Heart left ventricle (tissue), 16 donors: ENCODE results near the gene FASN. TPM values are rescaled to one million over a fixed set of nuclear protein-coding genes. Genes with fewer than 3 reads are reported as not detected.

Experiments
- ATAC-seq, 4 donors: fragments of 200-7000 bp; cut with Tn5 transposase; one replicate each; pipeline ENCODE4 v1.9.1; 2020 to 2022; ENCODE audit warnings: moderate library complexity in 4 of 4, mild to moderate bottlenecking in 3 of 4, moderate number of reproducible peaks in 1 of 4
- DNase-seq, 5 donors: peaks; one replicate each; pipeline ENCODE4 v3.0.0-alpha.2; 2020
- H3K27ac ChIP-seq, 12 donors: fragments of 200-600 bp; sonication (generic) in 4 of 12; one replicate each; pipeline versions ENCODE4 v1.5.0 to v1.8.0; 2016 to 2022; ENCODE audit warnings: mild to moderate bottlenecking in 2 of 12
- H3K27me3 ChIP-seq, 9 donors: fragments of 200-600 bp; sonication (generic) in 2 of 9; one replicate each; pipeline versions ENCODE4 v1.5.1 to v1.8.0; 2016 to 2022; ENCODE audit warnings: mild to moderate bottlenecking in 3 of 9
- H3K36me3 ChIP-seq, 9 donors: fragments of 200-600 bp; sonication (generic) in 2 of 9; one replicate each; pipeline versions ENCODE4 v1.5.0 to v1.8.0; 2018 to 2022; ENCODE audit warnings: mild to moderate bottlenecking in 2 of 9
- H3K4me1 ChIP-seq, 12 donors: fragments of 200-600 bp; sonication (generic) in 4 of 12; one replicate each; pipeline versions ENCODE4 v1.5.0 to v1.8.0; 2016 to 2022; ENCODE audit warnings: mild to moderate bottlenecking in 3 of 12
- H3K4me3 ChIP-seq, 12 donors: fragments of 200-600 bp; sonication (generic) in 4 of 12; one replicate each; pipeline versions ENCODE4 v1.5.0 to v1.8.0; 2017 to 2022; ENCODE audit warnings: mild to moderate bottlenecking in 9 of 12, moderate library complexity in 4 of 12
- H3K9me3 ChIP-seq, 12 donors: fragments of 200-600 bp; sonication (generic) in 4 of 12; one replicate each; pipeline versions ENCODE4 v1.5.0 to v1.8.0; 2016 to 2022; ENCODE audit warnings: mild to moderate bottlenecking in 1 of 12
- POLR2A ChIP-seq, 2 donors: fragments of 450-650 bp; IDR thresholded peaks; one replicate each; pipeline ENCODE4 v1.6.1; 2017; ENCODE audit warnings: antibody characterized with exemption in 2 of 2, mild to moderate bottlenecking in 2 of 2, moderate library complexity in 2 of 2
- WGBS, 4 donors: extraction: QIAGEN DNeasy Blood & Tissue Kit in 2 of 4; methylation state at CpG; one replicate each; pipeline versions ENCODE4 v1.1.5 to v1.1.7; 2013 to 2018; 5-methylcytosine and 5-hydroxymethylcytosine counted together
- intact Hi-C, 10 donors: fragments of 100-400 bp; cut with DNase I; formaldehyde crosslinking; loops; one replicate each; pipeline versions ENCODE4 v1.11.1 to v1.14.2; 2022
- polyA plus RNA-seq, 2 donors: library from polyadenylated mRNA; stranded (reverse); fragments of 200-250 nt; gene quantifications; one replicate each; pipeline ENCODE4 v1.2.3, GENCODE V29; 2013
- total RNA-seq, 9 donors: library from RNA; depleted of rRNA in 2 of 9; stranded (reverse); fragments of >200 nt in 2 of 9; fragmentation: NEBNext Ultra II Directional in 3 of 9; extraction: Animal tissue kit (Norgen Biotek cat#: 25700) in 3 of 9; gene quantifications; one replicate each; pipeline versions ENCODE4 v1.1.0 to v1.2.4, GENCODE V29; 2016 to 2023
- TF ChIP-seq, protein P1 (sequence below), 12 donors: fragments of 200-600 bp; sonication (generic) in 4 of 12; IDR thresholded peaks; one replicate each; pipeline versions ENCODE4 v1.5.0 to v1.8.0; 2018 to 2022; ENCODE audit warnings: antibody characterized with exemption in 12 of 12, mild to moderate bottlenecking in 5 of 12
- donor health status: ischemic (EF 13 %, LVEDD 7.1; RV severe dilation, severe dysfunction).
- donor health status: healthy with polysubstance abuse.
- donor health status: DM: no; HTN: yes; CAD: no.
- donor health status: DM: no; HTN: no; CAD: no.
- donor health status: ischemic (EF 25% LVEDD 6.9; RV normal size, moderate dysfunction).
- donor health status: ischemic (EF 25% LVEDD 5.7; RV mildly dilated, moderate dysfunction).
- donor health status: healthy.
- donor health status: DM: yes; HTN: yes; CAD: no.
- donor health status: ischemic (EF 35%, LVEDD 5.7; RV mildly dilated, moderate dysfunction).
- donor health status: nonischemic (EF 11% LVEDD 7.7; RV severe dilation, severe dysfunction).
- donor health status: DM: yes; HTN: yes; CAD: no.
- donor health status: PGD.
- donor health status: ischemic (EF 29% LVEDD 5.4; RV normal size, mild dysfunction).
- donor health status: nonischemic (EF 23%, LVEDD 6.1; RV moderate dilation, normal function).

FASN gene
- total and polyA plus RNA-seq, 11 donors, result 6.9 to 103 (median 18.9) TPM

DNA sequence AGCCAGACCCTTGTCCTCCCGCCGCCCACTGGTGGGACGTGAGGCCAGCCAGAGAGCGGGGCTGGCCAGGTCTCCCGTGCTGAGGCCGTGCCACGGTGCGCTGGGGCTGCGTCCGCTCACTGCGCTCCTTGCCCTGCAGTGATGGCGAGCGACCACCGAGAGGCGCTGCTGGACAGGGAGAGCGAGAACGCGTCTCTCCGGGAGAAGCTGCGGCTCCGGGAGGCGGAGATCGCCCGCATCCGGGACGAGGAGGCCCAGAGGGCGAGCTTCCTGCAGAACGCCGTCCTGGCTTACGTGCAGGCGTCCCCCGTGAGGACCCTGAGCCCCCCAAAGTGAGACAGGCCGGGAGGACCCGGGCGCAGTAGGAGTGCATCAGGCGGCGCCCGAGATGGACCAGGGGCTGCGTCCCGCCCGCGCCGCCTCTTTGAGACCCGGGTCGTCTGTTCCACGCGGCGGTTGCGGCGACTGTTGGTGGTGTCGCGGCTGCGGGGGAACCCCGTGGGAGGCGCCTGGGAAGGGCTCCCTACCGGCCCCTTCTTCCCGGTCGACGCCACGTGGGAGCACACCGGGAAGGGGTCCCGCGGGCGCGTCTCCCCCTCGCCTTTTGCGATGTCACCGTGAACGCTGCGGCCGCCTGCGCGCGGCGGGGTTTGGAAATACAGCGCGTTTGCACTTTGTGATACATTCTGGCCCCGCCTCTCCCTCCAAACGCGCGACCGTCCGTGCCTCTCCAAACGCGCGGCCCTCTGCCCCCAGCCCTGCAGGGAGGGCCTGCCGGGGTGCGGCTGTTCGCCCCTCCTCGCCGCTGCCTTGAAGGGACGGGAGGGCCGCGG is 67.3 kb downstream of the FASN start:
- Histone ChIP-seq H3K27me3 (peaks cover 0 to 9% (median 0%) of the 10 kb centered on the region in 9 donors), H3K9me3 (no peaks in the 10 kb centered on the region), H3K4me1 (peaks cover 0 to 37% (median 16%) of the 10 kb centered on the region in 12 donors), H3K36me3 (peaks cover 0 to 5% (median 0%) of the 10 kb centered on the region in 9 donors), H3K4me3 (peak overlapping the region; percentile 23 to 62 (median 52)), H3K27ac (peak overlapping the region in 2 of 12 donors; percentile 3 to 50)
- TF ChIP-seq, protein P1, sequence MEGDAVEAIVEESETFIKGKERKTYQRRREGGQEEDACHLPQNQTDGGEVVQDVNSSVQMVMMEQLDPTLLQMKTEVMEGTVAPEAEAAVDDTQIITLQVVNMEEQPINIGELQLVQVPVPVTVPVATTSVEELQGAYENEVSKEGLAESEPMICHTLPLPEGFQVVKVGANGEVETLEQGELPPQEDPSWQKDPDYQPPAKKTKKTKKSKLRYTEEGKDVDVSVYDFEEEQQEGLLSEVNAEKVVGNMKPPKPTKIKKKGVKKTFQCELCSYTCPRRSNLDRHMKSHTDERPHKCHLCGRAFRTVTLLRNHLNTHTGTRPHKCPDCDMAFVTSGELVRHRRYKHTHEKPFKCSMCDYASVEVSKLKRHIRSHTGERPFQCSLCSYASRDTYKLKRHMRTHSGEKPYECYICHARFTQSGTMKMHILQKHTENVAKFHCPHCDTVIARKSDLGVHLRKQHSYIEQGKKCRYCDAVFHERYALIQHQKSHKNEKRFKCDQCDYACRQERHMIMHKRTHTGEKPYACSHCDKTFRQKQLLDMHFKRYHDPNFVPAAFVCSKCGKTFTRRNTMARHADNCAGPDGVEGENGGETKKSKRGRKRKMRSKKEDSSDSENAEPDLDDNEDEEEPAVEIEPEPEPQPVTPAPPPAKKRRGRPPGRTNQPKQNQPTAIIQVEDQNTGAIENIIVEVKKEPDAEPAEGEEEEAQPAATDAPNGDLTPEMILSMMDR (IDR thresholded peaks at IDR 0.05), result peak; percentile 86 to 98 (median 95)
- TF ChIP-seq POLR2A (IDR thresholded peaks at IDR 0.05), result no peak
- WGBS, 4 donors, result 1 to 2% (median 1%) methylated on average over 39 to 94 of the region's 94 CpGs
- intact Hi-C loops, result loop anchor here in 9 of 10 donors (1.0 to 10.0 kb wide), 8 partner anchors 74 to 294 kb away; no protein-coding TSS in a partner anchor
- peak; percentile 43 to 89 (median 79) for ATAC-seq
- DNase-seq, result peak; percentile 79 to 94 (median 85)

DNA sequence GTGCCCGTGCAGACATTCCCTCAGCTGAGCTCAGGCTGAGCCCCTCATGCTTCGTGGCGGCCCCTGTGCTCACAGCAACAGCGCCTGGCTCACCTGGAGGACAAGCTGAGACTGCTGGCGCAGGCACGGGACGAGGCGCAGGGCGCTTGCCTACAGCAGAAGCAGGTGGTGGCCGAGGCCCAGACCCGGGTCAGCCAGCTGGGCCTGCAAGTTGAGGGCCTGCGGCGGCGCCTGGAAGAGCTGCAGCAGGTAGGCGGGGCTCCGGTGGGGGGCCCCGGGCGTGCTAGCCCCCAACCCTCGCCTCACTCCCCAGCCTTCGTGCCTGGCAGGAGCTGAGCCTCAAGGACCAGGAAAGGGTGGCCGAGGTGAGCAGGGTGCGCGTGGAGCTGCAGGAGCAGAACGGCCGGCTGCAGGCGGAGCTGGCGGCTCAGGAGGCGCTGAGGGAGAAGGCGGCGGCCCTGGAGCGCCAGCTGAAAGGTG is 68.0 kb downstream of the FASN start:
- H3K27me3 ChIP-seq, result peaks cover 0 to 9% (median 0%) of the 10 kb centered on the region in 9 donors
- DNase-seq (no peak), ATAC-seq (peak in 1 of 4 donors; percentile 1)
- H3K27ac ChIP-seq, result no peak overlapping the region
- peaks cover 0 to 4% (median 0%) of the 10 kb centered on the region in 9 donors for H3K36me3 ChIP-seq
- H3K4me3 ChIP-seq, result peak overlapping the region in 9 of 12 donors; percentile 33 to 62 (median 53)
- peaks cover 0 to 34% (median 16%) of the 10 kb centered on the region in 12 donors for H3K4me1 ChIP-seq
- TF ChIP-seq, protein P1 (IDR thresholded peaks at IDR 0.05), result no peak
- no peak for TF ChIP-seq POLR2A (IDR thresholded peaks at IDR 0.05)
- H3K9me3 ChIP-seq, result no peaks in the 10 kb centered on the region
- intact Hi-C loops, result loop anchor here (1.0 to 10.0 kb wide), 9 partner anchors 75 to 295 kb away; partner anchors contain the start of gene P4HB (in 1 of the 10)
- 63 to 73% (median 69%) methylated on average over 13 to 31 of the region's 31 CpGs for WGBS, 4 donors

DNA sequence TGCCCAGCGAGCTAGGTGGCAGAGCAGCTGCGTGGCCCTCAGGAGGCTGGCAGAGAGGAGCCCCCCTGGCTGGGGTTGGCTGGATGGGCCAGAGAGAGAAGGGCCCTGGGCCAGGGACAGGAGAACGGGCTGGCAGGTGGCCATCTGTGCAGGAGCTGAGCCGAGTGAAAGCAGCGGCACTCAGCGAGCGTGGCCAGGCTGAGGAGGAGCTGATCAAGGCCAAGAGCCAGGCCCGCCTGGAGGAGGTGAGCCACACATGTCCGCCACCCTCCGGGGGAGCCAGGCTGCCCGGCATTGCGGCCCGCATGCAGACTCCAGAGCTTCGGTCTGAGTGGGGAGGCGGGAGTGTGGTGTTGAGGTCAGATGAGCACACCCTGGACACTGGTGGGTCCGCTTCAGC is 68.6 kb downstream of the FASN start:
- Histone ChIP-seq H3K9me3 (no peaks in the 10 kb centered on the region), H3K36me3 (peaks cover 0 to 4% (median 0%) of the 10 kb centered on the region in 9 donors), H3K27me3 (peaks cover 0 to 9% (median 0%) of the 10 kb centered on the region in 9 donors), H3K4me1 (peaks cover 0 to 34% (median 16%) of the 10 kb centered on the region in 12 donors), H3K27ac (peak overlapping the region in 1 of 12 donors; percentile 16), H3K4me3 (no peak overlapping the region)
- 69 to 78% (median 75%) methylated on average over 15 to 16 of the region's 16 CpGs for WGBS, 4 donors
- peak; percentile 5 to 39 (median 34) for ATAC-seq
- intact Hi-C loops, result loop anchor here in 5 of 10 donors (2.0 to 10.0 kb wide), 3 partner anchors 125 to 293 kb away; partner anchors contain the start of gene P4HB (in 1 of the 5)
- no peak for TF ChIP-seq POLR2A (IDR thresholded peaks at IDR 0.05)
- TF ChIP-seq, protein P1 (IDR thresholded peaks at IDR 0.05), result no peak
- DNase-seq, result peak in 2 of 5 donors; percentile 65 to 66

DNA sequence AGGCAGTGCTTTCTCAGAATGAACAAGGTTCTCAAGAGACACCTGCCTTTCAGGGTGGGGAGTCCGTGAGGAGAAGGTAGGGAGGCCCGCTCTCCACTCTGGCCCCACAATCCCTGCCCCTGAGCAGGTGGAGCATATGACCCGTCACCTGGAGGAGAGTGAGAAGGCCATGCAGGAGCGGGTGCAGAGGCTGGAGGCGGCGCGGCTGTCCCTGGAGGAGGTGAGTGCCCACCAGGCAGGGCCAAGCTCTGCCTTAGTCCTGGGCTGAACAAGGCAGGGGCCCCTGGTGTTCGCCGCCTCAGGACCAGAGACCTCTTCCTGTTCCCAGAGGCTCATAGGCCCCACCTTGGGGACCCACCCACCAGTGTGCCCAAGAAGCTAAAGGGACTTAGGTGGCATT is 69.1 kb downstream of the FASN start:
- no peak for DNase-seq
- no peak for ATAC-seq
- 95 to 98% (median 97%) methylated on average over 9 of the region's 9 CpGs for WGBS, 4 donors
- H3K9me3 ChIP-seq, result no peaks in the 10 kb centered on the region
- H3K36me3 ChIP-seq, result peaks cover 0 to 4% (median 0%) of the 10 kb centered on the region in 9 donors
- peaks cover 0 to 35% (median 19%) of the 10 kb centered on the region in 12 donors for H3K4me1 ChIP-seq
- TF ChIP-seq POLR2A (IDR thresholded peaks at IDR 0.05), result no peak
- TF ChIP-seq, protein P1 (IDR thresholded peaks at IDR 0.05), result no peak
- peak overlapping the region in 1 of 12 donors; percentile 16 for H3K27ac ChIP-seq
- intact Hi-C loops, result loop anchor here in 5 of 10 donors (2.0 to 10.0 kb wide), 3 partner anchors 126 to 293 kb away; partner anchors contain the start of gene P4HB (in 1 of the 5)
- H3K4me3 ChIP-seq, result no peak overlapping the region
- H3K27me3 ChIP-seq, result peaks cover 0 to 9% (median 0%) of the 10 kb centered on the region in 9 donors
